Coronary artery (tissue), 2 donors: ENCODE data around the gene TMEM222.
"Not testable (repeated sequence)": the region's sequence is repeated elsewhere in the genome, so short reads cannot be mapped to it uniquely, and the experiment has no call there.

Source experiments
- DNase-seq: peaks from one replicate; pipeline ENCODE4 v3.0.0-alpha.2; 2017; ENCODE audit warnings: low spot score
- H3K27ac ChIP-seq, 2 donors: fragments of 200-600 bp; sonication (generic); one replicate each; pipeline ENCODE4 v1.5.1; 2016 to 2019
- H3K4me3 ChIP-seq: fragments of 200-600 bp; sonication (generic); 2 replicates; pipeline ENCODE4 v1.5.1; 2016; ENCODE audit warnings: mild to moderate bottlenecking, moderate library complexity
- TF ChIP-seq, protein P1 (sequence below): fragments of 200-600 bp; sonication (generic); IDR thresholded peaks from one replicate; pipeline ENCODE4 v1.5.1; 2019; ENCODE audit warnings: antibody characterized with exemption

TMEM222 gene

DNA sequence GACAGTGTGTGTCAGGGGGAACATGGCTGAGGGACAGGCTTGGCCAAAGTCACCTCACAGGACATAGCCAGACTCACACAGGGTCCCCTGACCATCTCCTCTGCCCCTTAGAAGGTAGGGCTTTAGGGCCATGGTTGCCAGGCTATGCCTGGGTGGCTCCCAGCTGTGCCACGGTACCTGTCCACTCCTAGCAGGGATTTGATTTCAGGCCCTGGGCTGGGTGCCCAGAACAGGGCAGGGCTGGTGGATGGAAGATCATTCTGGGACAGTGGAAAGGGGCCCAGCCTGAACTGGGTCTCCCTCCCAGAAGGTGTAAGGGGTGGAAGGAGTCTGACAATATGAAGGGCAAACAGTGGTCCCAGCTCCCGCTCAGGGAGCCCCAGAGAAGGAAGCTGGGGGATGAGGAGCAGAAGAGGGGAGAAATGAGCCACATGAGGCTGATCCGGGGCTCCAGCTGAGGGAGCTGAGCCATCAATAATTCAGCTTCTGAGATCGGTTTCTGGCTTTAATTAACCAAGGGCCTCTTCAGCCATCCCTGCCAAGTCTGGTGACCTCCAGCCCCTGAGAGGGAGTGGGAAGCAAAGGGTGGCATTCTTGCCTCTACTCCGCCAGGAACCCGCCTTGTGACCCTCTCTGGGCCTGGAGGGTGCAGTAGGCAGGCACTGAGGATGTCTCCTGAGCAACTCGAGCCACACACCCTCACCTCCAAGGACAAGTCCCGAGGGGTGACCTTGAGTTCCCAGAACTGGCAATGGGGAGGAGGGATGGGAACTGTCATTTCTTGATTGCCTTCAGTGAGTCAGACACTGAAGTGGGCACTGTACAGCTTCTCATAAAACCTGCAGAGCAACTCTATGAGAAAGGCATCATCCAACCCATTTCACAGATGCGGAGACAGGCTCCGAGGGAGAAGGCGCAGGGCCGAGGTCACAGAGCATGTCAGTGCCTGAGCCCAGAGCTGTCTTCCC is 59.1 kb downstream of the TMEM222 start:
- no peak overlapping the region for H3K27ac ChIP-seq
- TF ChIP-seq, protein P1, sequence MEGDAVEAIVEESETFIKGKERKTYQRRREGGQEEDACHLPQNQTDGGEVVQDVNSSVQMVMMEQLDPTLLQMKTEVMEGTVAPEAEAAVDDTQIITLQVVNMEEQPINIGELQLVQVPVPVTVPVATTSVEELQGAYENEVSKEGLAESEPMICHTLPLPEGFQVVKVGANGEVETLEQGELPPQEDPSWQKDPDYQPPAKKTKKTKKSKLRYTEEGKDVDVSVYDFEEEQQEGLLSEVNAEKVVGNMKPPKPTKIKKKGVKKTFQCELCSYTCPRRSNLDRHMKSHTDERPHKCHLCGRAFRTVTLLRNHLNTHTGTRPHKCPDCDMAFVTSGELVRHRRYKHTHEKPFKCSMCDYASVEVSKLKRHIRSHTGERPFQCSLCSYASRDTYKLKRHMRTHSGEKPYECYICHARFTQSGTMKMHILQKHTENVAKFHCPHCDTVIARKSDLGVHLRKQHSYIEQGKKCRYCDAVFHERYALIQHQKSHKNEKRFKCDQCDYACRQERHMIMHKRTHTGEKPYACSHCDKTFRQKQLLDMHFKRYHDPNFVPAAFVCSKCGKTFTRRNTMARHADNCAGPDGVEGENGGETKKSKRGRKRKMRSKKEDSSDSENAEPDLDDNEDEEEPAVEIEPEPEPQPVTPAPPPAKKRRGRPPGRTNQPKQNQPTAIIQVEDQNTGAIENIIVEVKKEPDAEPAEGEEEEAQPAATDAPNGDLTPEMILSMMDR, result no peak
- DNase-seq, result no peak
- H3K4me3 ChIP-seq, result no peak overlapping the region

DNA sequence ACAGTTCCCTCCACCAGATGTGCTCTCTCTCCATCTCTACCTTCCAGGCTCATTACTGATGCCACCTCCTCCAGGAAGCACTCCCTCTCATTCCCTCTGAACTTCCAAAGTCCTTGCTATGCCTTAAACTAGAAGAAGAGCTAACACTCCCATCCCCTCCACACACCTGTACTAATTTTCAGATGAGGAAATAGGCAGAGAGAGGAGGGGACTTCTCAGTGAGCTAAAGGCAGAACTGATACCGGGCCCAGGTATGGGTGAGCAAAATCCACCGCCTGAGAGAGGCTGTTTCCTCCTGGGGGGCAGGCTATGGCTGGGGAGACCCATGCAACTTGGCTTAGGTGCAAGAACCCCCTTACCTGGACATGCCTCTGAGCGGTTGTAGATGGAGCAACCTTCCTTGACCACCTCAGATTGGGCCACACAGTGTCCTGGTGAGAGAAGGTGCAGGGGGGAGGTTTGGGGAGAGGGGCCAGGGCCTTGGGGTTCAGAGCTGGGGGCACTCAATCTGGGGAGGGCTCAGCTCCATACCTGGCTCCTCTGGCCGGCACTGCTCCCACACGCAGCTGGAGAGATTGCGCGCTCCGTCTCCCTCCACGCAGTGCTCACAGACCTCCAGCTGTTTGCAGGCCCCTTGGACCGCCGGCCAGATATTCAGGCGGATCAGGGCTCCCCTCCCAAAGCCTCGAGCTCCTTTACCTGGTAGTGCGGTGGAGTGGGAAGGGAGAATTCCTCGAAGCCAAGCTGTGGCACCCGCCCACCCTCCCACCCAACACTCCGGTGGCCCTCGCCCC is 60.2 kb downstream of the TMEM222 start:
- Histone ChIP-seq H3K27ac (no peak overlapping the region), H3K4me3 (no peak overlapping the region)
- DNase-seq, result no peak
- TF ChIP-seq, protein P1, result no peak

DNA sequence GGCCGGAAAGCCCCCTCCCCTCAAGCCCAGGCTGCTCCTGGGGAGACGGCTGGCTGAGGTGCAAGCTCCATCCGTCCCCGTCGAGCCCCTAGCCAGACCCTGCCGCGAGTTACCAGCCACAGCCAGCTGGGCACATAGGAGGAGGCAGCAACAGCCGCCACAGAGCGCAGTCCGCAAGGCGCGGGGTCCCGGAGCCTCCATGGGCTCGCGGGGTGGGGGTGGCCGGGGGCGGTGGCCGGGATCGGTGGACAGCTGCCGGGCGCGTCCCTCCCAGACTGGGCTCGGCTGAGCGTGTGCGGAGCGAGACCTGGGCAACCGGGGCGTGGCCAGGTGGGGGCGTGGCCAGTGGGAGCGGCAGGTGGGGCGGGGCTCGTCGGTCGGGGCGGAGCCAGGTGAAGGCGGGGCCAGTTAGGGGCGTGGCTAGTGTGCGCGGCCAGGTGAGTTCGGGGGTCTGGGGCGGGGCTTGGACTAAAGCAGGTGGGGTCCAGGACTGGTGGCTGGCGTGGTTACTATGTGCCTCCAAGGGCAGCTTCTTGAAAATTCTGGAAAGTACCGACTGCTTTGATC is 61.2 kb downstream of the TMEM222 start, which contains the start of gene CD164L2:
Gene CD164L2, minus strand, starts transcription at position 295 of the 567 bp plus-strand sequence. Its CDS starts 94 bp downstream, at position 201.
- no peak within 1 kb of the TSS for H3K27ac ChIP-seq
- no peak within 1 kb of the TSS for H3K4me3 ChIP-seq
- DNase-seq, result no peak

DNA sequence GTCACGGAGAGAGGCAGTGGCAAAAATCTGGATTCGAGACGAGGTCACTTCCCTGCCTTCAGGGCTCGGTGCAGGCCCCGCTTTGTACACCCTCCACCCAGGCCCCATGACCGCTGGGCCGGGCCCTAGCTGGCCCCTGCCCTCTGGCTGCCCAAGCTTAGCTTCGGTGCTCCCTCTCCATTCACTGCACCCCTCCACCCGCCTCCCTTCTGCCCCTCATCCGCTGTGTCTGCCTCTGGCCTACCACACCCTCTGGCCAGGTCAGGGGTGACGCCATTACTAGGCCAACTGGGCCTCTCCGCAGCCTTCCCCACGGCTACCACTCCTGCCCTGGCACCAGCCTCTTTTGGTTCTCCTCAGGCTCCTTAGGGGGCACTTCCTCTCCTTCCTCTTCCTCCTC is 61.7 kb downstream of the TMEM222 start:
- TF ChIP-seq, protein P1, result no peak
- DNase-seq, result no peak
- H3K4me3 ChIP-seq, result no peak overlapping the region
- H3K27ac ChIP-seq, result no peak overlapping the region

More for the DNA sequence above, 61.2 kb downstream of the TMEM222 start, which contains the start of gene CD164L2:
- TF ChIP-seq, protein P1, result no peak

DNA sequence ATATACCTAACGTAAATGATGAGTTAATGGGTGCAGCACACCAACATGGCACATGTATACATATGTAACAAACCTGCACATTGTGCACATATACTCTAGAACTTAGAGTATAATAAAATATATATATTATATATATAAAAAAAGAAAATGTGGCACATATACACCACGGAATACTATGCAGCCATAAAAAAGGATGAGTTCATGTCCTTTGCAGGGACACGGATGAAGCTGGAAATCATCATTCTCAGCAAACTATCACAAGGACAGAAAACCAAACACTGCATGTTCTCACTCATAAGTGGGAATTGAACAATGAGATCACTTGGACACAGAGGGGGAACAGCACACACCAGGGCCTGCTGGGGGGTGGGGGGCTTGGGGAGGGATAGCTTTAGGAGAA is 62.8 kb downstream of the TMEM222 start:
- H3K4me3 ChIP-seq, DNase-seq, H3K27ac ChIP-seq: not testable (repeated sequence)
